ENCODE measurements around the gene MYO1G. TPM values are rescaled to one million over a fixed set of nuclear protein-coding genes. Genes with fewer than 3 reads are reported as not detected.

Gene MYO1G
- total and polyA plus RNA-seq, 9 of the 15 experiments (the other 6 are each of a cell fraction or from before 2014, with no cell fraction given): 0.03 to 0.62 (median 0.13) TPM; not detected in 1

- FAIRE-seq (no peak), ATAC-seq (no peak), DNase-seq (ENCODE audit: extremely low read depth in 1 of 4, low spot score in 3 of 4) (peak in 1 of 4 experiments; percentile 14)
- no peak overlapping the region for H3K9ac ChIP-seq (ENCODE audit: insufficient read depth in 1 of 2, low read depth in 2 of 2, low read length in 2 of 2)
- H4K20me1 ChIP-seq (replicated peaks; ENCODE audit: control insufficient read depth, insufficient read depth, low read length): no peaks in the 10 kb centered on the region
- no peak overlapping the region for H3K4me3 ChIP-seq
- ChIA-PET POLR2A (interaction anchor here (0.7 to 1.6 kb wide), 7 partner anchors 11 to 122 kb away, joined by 3 to 16 read pairs (median 3); partner anchors contain the start of gene H2AZ2), CTCF (ENCODE audit: low intra/inter-chr PET ratio) (no interaction called here)
- H3K27me3 ChIP-seq (ENCODE audit: control insufficient read depth in 2 of 2, insufficient read depth in 2 of 2, low read length in 2 of 2): no peaks in the 10 kb centered on the region
- no peaks in the 10 kb centered on the region for H3K9me1 ChIP-seq (ENCODE audit: control insufficient read depth, insufficient read depth, low read length)
- H3K79me2 ChIP-seq (ENCODE audit: control insufficient read depth, insufficient read depth, low read length): no peaks in the 10 kb centered on the region
- no peaks in the 10 kb centered on the region for H3K36me3 ChIP-seq (ENCODE audit: control insufficient read depth, insufficient read depth, low read length)
- 7% methylated on average over 3 of the region's 3 CpGs for WGBS (ENCODE audit: insufficient coverage, low coverage, missing lambda C conversion rate)
- no TSS peak for BruUV-seq (replicated peaks)
- peaks cover 7 to 13% of the 10 kb centered on the region in 2 experiments; a peak in 3 of 5 replicates for H3K4me1 ChIP-seq (replicated peaks in 1 of 2; ENCODE audit: control insufficient read depth in 2 of 2, insufficient read depth in 2 of 2, low read length in 2 of 2)
- no peak overlapping the region for H3K4me2 ChIP-seq (ENCODE audit: insufficient read depth, low read length)
- no peaks in the 10 kb centered on the region for H3K9me3 ChIP-seq (replicated peaks; ENCODE audit: control insufficient read depth, insufficient read depth, low read depth, low read length)
- peak overlapping the region; percentile 64 for H2AFZ ChIP-seq (ENCODE audit: low read depth, low read length)
- in situ Hi-C loops (cut with MboI): loop anchor here (5.0 kb wide), 1 partner anchor 63 kb away; no protein-coding TSS in a partner anchor
- intact Hi-C loops (cut with micrococcal nuclease): loop anchor here (2.0 kb wide), 1 partner anchor 35 kb away; the partner anchor contains the start of gene PURB
- no peak overlapping the region for H3K27ac ChIP-seq (ENCODE audit: extremely low read depth, low read depth, low read length)
- TF ChIP-seq CEBPZ (IDR thresholded peaks at IDR 0.05; ENCODE audit: borderline replicate concordance, low read depth, low read length): no peak
- TF ChIP-seq MEIS2 (IDR thresholded peaks at IDR 0.05; ENCODE audit: partially characterized antibody): peak; percentile 30
- TF ChIP-seq ZNF444 (CRISPR knock-in tag; IDR thresholded peaks at IDR 0.05): no peak
- TF ChIP-seq DDX20 (tag; IDR thresholded peaks at IDR 0.05; ENCODE audit: low read depth): no peak
- TF ChIP-seq TFE3 (CRISPR knock-in tag; IDR thresholded peaks at IDR 0.05): no peak
- TF ChIP-seq U2AF1 (optimal IDR thresholded peaks at IDR 0.05; ENCODE audit: low read depth, low read length): no peak
- TF ChIP-seq THRAP3 (IDR thresholded peaks at IDR 0.05; ENCODE audit: borderline replicate concordance): no peak
- TF ChIP-seq CLOCK (CRISPR knock-in tag; IDR thresholded peaks at IDR 0.05; ENCODE audit: borderline replicate concordance): no peak
- no peak for TF ChIP-seq CCNT2 (IDR thresholded peaks at IDR 0.05; ENCODE audit: borderline replicate concordance, extremely low read depth, insufficient read length, low read depth, low read length)
- peak in 1 of 2 experiments; percentile 33; a peak in 1 of 4 replicates for TF ChIP-seq KDM1A (IDR thresholded peaks at IDR 0.05)
- TF ChIP-seq NFXL1 (CRISPR knock-in tag; IDR thresholded peaks at IDR 0.05): no peak
- no peak for TF ChIP-seq RUNX1 (IDR thresholded peaks at IDR 0.05; ENCODE audit: low read depth)
- TF ChIP-seq SNRNP70 (optimal IDR thresholded peaks at IDR 0.05; ENCODE audit: low read depth, low read length): no peak
- no peak for TF ChIP-seq SREBF2 (CRISPR knock-in tag; IDR thresholded peaks at IDR 0.05)
- no peak for TF ChIP-seq MEF2D (tag; conservative IDR thresholded peaks at IDR 0.05; ENCODE audit: low read depth)
- TF ChIP-seq BHLHE40 (IDR thresholded peaks at IDR 0.05; ENCODE audit: low read length): peak; percentile 53; the same call in 1 of the 2 replicates
These were observed 58.7 kb downstream of the MYO1G start for GRCh38 chr7:44920119-44920518.
